Measurements from ENCODE around the gene PLCL1.

GRCh38 chr2:197893403-197894177 lies 89.2 kb downstream of the PLCL1 start:
- TF ChIP-seq, protein P1, sequence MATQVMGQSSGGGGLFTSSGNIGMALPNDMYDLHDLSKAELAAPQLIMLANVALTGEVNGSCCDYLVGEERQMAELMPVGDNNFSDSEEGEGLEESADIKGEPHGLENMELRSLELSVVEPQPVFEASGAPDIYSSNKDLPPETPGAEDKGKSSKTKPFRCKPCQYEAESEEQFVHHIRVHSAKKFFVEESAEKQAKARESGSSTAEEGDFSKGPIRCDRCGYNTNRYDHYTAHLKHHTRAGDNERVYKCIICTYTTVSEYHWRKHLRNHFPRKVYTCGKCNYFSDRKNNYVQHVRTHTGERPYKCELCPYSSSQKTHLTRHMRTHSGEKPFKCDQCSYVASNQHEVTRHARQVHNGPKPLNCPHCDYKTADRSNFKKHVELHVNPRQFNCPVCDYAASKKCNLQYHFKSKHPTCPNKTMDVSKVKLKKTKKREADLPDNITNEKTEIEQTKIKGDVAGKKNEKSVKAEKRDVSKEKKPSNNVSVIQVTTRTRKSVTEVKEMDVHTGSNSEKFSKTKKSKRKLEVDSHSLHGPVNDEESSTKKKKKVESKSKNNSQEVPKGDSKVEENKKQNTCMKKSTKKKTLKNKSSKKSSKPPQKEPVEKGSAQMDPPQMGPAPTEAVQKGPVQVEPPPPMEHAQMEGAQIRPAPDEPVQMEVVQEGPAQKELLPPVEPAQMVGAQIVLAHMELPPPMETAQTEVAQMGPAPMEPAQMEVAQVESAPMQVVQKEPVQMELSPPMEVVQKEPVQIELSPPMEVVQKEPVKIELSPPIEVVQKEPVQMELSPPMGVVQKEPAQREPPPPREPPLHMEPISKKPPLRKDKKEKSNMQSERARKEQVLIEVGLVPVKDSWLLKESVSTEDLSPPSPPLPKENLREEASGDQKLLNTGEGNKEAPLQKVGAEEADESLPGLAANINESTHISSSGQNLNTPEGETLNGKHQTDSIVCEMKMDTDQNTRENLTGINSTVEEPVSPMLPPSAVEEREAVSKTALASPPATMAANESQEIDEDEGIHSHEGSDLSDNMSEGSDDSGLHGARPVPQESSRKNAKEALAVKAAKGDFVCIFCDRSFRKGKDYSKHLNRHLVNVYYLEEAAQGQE (IDR thresholded peaks at IDR 0.05; ENCODE audit: low read depth), result no peak
- TF ChIP-seq EGR1 (IDR thresholded peaks at IDR 0.05; ENCODE audit: low read depth), result no peak
- TF ChIP-seq POLR2AphosphoS5 (IDR thresholded peaks at IDR 0.05; ENCODE audit: low read depth, low read length), result no peak
- no peak for TF ChIP-seq TCF7L2 (IDR thresholded peaks at IDR 0.05; ENCODE audit: borderline replicate concordance, extremely low read depth, insufficient read depth, insufficient read length)
- TF ChIP-seq, protein P2, sequence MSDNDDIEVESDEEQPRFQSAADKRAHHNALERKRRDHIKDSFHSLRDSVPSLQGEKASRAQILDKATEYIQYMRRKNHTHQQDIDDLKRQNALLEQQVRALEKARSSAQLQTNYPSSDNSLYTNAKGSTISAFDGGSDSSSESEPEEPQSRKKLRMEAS (IDR thresholded peaks at IDR 0.05), result no peak
- no peak for TF ChIP-seq YY1 (IDR thresholded peaks at IDR 0.05; ENCODE audit: extremely low read depth, insufficient replicate concordance, low read depth, low read length)
- no peak for TF ChIP-seq SRF (IDR thresholded peaks at IDR 0.05; ENCODE audit: low read depth)
- TF ChIP-seq ATF3 (IDR thresholded peaks at IDR 0.05), result no peak
- TF ChIP-seq, protein P3, sequence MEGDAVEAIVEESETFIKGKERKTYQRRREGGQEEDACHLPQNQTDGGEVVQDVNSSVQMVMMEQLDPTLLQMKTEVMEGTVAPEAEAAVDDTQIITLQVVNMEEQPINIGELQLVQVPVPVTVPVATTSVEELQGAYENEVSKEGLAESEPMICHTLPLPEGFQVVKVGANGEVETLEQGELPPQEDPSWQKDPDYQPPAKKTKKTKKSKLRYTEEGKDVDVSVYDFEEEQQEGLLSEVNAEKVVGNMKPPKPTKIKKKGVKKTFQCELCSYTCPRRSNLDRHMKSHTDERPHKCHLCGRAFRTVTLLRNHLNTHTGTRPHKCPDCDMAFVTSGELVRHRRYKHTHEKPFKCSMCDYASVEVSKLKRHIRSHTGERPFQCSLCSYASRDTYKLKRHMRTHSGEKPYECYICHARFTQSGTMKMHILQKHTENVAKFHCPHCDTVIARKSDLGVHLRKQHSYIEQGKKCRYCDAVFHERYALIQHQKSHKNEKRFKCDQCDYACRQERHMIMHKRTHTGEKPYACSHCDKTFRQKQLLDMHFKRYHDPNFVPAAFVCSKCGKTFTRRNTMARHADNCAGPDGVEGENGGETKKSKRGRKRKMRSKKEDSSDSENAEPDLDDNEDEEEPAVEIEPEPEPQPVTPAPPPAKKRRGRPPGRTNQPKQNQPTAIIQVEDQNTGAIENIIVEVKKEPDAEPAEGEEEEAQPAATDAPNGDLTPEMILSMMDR (IDR thresholded peaks at IDR 0.05 in 2 of 3, conservative IDR thresholded peaks at IDR 0.05 in 1 of 3; ENCODE audit: borderline replicate concordance in 1 of 3, insufficient read depth in 1 of 3, low read depth in 2 of 3, low read length in 2 of 3), result no peak

All from HCT116 (cell line).